Measurements from ENCODE around the gene TBCK. TPM values are rescaled to one million over a fixed set of nuclear protein-coding genes. Genes with fewer than 3 reads are reported as not detected.

Gene TBCK
- total RNA-seq, 2 donors from 2014 or later: 28.8 to 40.0 TPM

DNA sequence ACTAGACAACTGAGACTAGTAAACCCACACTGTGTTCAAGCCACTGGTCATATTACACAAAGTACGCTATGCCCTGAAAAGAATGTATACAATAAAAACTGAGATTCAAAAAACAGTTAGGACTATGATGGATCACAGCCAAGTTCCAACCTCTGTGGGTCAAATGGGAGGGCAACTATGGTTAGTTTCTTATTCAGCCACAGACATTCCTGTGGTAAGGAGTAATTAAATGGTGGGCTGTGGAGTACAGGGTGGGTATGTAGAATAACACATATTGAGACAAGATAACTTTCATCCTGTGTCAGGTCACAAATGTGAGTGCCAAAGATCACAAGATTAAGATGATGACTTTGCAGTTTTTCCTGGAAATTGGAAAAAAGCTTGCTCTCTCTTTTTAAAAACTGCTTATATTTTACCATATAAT lies 253.5 kb downstream of the TBCK start:
- no peak overlapping the region for H3K27ac Mint-ChIP-seq
- no peaks in the 10 kb centered on the region for H3K27me3 Mint-ChIP-seq
- no peak for ATAC-seq (replicated peaks)
- H3K4me1 Mint-ChIP-seq: no peaks in the 10 kb centered on the region
- H3K9me3 Mint-ChIP-seq: no peaks in the 10 kb centered on the region
- no peaks in the 10 kb centered on the region for H3K36me3 Mint-ChIP-seq (ENCODE audit: low read depth)
- no peak overlapping the region for H3K4me3 Mint-ChIP-seq

DNA sequence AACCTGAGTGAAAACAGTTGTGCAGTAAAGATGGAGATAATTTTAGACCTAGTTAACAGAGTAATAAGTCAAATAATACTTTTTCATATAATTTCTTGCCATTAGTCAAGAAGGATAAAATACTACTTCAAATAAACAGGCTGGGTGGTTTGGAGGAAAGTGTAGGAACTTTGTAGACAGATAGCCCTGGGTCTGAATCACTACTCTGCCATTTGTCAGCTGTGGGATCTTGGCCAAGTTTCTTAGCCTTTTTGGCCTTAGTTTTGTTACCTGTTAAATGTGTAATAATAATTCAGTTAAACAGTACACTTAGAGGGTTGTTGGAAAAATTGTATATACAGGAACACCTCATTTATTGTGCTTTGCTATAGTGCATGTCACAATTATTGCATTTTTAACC lies 257.1 kb downstream of the TBCK start:
- Mint-ChIP-seq H3K4me1 (no peaks in the 10 kb centered on the region), H3K4me3 (no peak overlapping the region), H3K27me3 (no peaks in the 10 kb centered on the region), H3K36me3 (ENCODE audit: low read depth) (no peaks in the 10 kb centered on the region), H3K9me3 (no peaks in the 10 kb centered on the region), H3K27ac (no peak overlapping the region)
- no peak for ATAC-seq (replicated peaks)

DNA sequence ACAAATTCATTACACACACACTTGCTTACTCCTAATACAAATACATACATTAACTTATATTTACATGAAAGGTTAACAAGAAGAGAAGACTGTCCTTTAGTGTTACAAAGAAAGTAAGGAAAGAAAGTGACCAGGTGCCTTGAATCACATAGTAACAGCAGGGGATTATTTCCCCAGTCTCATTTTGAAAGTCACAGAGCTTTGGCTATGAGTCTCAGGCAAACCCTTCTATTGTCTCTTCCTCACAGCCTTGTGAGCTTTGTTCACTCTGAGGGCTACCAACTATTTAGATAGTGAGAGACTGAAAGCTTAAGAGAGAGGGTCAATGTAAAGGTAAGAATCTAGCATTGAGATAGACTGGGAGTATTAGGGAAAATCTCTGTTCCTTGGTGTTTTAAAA lies 259.1 kb downstream of the TBCK start:
- no peaks in the 10 kb centered on the region for H3K4me1 Mint-ChIP-seq
- H3K9me3 Mint-ChIP-seq: no peaks in the 10 kb centered on the region
- no peaks in the 10 kb centered on the region for H3K36me3 Mint-ChIP-seq (ENCODE audit: low read depth)
- no peak for ATAC-seq (replicated peaks)
- no peak overlapping the region for H3K4me3 Mint-ChIP-seq
- H3K27ac Mint-ChIP-seq: no peak overlapping the region
- H3K27me3 Mint-ChIP-seq: no peaks in the 10 kb centered on the region

DNA sequence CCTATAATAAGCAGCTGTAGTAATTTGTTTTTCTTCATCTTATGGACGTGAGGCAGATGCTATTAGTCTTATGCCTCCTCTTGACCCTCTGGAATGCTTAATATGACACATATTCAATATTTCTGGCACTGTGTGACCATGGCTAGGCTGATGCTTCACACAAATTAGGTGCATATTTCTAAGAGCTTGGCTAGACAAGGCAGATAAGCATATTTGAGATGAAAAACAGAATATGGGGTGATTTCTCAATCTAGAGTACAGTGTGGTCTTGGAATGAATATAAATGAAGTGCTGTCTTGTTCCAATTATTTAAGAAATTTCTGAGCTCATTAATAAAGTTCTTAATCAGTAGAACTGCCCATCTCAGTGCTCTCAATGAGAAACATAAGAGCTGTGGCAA lies 264.5 kb downstream of the TBCK start:
- no peak overlapping the region for H3K4me3 Mint-ChIP-seq
- H3K9me3 Mint-ChIP-seq: no peaks in the 10 kb centered on the region
- H3K27me3 Mint-ChIP-seq: no peaks in the 10 kb centered on the region
- H3K27ac Mint-ChIP-seq: no peak overlapping the region
- H3K36me3 Mint-ChIP-seq (ENCODE audit: low read depth): peaks cover 15% of the 10 kb centered on the region
- H3K4me1 Mint-ChIP-seq: no peaks in the 10 kb centered on the region
- no peak for ATAC-seq (replicated peaks)

DNA sequence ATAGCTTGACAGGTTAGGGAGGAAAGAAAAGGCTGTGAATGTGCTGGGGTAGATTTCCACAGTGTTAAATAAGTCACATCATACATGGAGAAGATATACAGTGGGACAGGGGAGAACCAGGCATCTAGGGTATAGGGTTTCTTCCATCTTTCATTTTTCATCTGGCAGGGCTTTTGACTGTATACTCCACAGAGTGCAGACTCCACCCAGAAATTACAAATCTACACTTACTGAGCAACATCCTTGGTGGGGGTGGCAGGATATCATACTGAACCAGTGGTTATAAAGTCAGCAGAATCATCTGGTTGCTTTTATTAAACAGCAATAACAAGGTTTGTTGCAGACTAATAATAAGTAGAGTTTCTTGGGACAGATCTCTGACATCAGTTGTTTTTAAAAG lies 266.5 kb downstream of the TBCK start:
- no peaks in the 10 kb centered on the region for H3K9me3 Mint-ChIP-seq
- no peak overlapping the region for H3K27ac Mint-ChIP-seq
- no peaks in the 10 kb centered on the region for H3K27me3 Mint-ChIP-seq
- no peak for ATAC-seq (replicated peaks)
- H3K4me1 Mint-ChIP-seq: no peaks in the 10 kb centered on the region
- H3K4me3 Mint-ChIP-seq: no peak overlapping the region
- peaks cover 27% of the 10 kb centered on the region for H3K36me3 Mint-ChIP-seq (ENCODE audit: low read depth)

DNA sequence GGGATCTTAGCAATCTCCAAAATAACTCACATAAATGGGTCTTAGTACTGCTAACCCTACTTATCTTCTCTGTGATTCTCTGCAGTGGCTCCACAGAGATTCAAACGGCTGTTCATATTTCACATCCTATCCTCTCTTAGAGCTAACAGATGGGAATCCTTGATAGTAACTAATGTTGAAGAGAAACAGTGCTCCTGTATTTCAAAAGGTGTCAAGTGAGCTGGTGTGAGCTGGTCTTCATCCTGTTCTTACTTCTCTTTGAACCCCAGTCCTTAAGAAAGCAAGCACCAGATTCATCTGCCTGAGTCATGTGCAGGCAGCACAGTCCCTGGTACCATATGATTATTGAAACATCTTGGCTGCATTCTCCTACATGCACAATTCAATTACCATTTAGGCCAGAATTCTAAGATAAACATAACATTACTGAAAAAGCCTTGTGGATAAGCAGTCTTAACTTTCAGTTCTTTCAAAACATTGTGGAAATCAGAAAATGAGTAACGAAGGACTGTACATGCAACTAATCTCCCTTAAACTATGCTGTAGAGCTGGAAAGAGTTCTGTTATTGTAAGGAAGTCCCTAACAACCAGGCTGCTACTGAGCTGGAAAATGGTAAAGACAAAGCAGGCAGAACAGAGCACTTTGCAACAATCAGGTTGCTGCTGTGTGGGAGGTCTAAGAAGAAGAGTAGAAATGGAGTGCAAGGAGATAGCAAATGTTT lies 267.6 kb downstream of the TBCK start:
- H3K27ac Mint-ChIP-seq: no peak overlapping the region
- peaks cover 27% of the 10 kb centered on the region for H3K36me3 Mint-ChIP-seq (ENCODE audit: low read depth)
- H3K9me3 Mint-ChIP-seq: no peaks in the 10 kb centered on the region
- H3K4me3 Mint-ChIP-seq: no peak overlapping the region
- H3K4me1 Mint-ChIP-seq: no peaks in the 10 kb centered on the region
- H3K27me3 Mint-ChIP-seq: no peaks in the 10 kb centered on the region
- no peak for ATAC-seq (replicated peaks)

DNA sequence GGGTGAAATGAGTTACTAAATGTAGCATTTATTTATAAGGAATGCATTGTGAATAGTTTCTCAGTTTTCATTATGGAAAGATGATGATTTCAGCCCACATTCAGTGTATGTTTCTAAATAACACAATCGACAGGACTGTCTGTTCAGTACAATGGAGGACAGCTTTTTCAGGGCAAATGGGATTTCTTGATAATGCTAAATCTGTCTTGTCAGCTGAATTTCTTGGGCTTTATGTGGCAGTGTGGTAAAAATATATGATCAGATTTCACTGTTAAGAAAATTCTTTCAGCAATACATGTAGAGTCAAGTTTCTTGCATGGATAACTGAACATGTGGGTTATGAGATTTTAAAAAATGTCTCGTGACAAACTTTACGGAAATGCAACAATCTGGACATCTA lies 269.9 kb downstream of the TBCK start:
- no peak overlapping the region for H3K27ac Mint-ChIP-seq
- no peak for ATAC-seq (replicated peaks)

DNA sequence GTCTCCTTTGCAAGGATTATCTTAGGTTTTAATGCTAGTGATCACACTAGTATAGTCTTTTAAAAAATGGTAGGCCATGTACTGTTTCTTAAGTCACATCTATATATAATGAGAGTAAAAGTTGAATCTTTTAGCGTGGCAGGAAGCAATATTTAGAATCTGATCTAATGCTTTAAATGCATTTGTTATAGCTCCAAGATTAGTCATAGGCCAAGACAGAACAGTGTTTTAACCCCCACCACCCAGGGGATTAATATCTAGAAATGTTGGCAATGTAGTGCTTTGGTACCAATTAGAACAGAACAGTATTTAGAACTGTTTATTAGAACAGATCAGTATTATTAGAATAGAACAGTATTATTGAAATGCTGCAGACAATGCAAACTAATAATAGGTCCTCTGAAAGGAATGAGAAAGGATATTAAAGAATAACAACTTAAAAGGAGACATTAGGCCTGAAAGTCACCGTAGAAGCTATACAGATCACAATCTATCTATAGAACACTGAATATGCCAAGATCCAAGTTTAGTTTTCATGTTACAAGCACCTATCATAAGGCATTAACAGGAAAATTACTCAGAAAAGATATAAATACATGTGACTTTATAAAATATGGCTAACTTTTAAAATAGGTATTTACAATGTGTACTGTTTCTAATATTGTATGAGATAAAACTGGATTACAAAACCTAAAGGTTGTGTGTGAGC lies 274.6 kb downstream of the TBCK start:
- Mint-ChIP-seq H3K4me3 (no peak overlapping the region), H3K9me3 (no peaks in the 10 kb centered on the region), H3K4me1 (no peaks in the 10 kb centered on the region), H3K27me3 (no peaks in the 10 kb centered on the region), H3K27ac (no peak overlapping the region), H3K36me3 (ENCODE audit: low read depth) (peaks cover 12% of the 10 kb centered on the region)
- no peak for ATAC-seq (replicated peaks)

More for the DNA sequence above, 269.9 kb downstream of the TBCK start:
- peaks cover 27% of the 10 kb centered on the region for H3K36me3 Mint-ChIP-seq (ENCODE audit: low read depth)
- H3K9me3 Mint-ChIP-seq: no peaks in the 10 kb centered on the region
- H3K4me1 Mint-ChIP-seq: no peaks in the 10 kb centered on the region
- H3K27me3 Mint-ChIP-seq: no peaks in the 10 kb centered on the region
- H3K4me3 Mint-ChIP-seq: no peak overlapping the region

DNA sequence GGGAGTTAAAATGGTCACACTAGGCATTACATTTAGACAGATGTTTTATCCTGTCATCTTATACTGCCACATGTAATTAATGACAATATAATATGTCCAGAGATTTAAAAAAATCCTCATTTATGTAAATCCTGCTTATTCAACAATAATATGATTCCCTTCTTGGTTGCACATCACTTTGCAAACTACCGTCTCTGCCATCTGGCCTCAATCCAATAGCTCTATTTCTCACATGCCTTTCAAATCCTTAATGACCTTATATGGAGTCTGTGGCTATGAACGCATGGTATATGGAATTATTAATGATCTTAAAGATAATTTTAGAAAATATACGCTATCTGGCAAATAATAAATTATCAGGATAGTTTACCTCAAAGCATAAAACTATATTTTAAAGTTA lies 276.2 kb downstream of the TBCK start:
- no peaks in the 10 kb centered on the region for H3K4me1 Mint-ChIP-seq
- no peak for ATAC-seq (replicated peaks)
- no peak overlapping the region for H3K27ac Mint-ChIP-seq

DNA sequence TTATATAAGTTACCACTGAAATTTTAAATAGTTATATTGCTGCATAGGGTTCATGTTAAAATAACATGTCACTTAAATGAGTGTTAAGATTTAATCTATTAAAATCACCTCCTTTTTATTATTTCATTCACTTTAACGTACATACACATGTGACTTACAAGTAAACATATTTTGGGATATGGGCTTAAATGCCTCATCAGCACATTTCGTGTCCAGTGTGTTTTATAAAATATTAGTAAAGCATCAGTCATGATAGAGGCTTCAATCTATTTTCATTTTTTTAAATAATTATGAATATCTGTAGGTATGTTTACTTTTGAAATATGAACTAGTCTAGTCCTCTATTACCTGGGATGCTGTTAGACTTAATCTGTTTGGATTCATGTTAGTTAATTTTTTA lies 277.1 kb downstream of the TBCK start:
- Mint-ChIP-seq H3K4me1 (no peaks in the 10 kb centered on the region), H3K27me3 (no peaks in the 10 kb centered on the region), H3K36me3 (ENCODE audit: low read depth) (no peaks in the 10 kb centered on the region), H3K9me3 (no peaks in the 10 kb centered on the region), H3K4me3 (no peak overlapping the region), H3K27ac (no peak overlapping the region)
- ATAC-seq (replicated peaks): no peak

More for the DNA sequence above, 276.2 kb downstream of the TBCK start:
- Mint-ChIP-seq H3K36me3 (ENCODE audit: low read depth) (no peaks in the 10 kb centered on the region), H3K27me3 (no peaks in the 10 kb centered on the region), H3K4me3 (no peak overlapping the region), H3K9me3 (no peaks in the 10 kb centered on the region)

DNA sequence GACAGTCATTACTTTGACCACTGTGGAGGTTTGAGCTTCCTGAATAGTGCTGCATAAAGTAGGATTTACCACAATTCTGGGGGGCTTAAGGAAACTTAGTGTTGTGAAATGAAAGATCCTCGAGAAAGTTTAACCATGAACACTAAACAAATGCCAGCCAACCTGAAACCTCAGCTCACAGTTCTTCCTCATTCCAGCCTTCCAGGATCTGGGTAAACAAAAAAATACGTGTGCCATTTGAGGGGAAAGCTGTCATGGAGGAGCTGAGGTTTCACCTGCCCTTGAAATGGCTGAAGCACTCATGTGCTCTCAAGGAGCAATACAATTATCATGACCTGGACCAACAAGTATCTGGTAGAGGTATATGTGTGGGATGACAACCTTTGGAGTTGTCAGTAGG lies 278.0 kb downstream of the TBCK start:
- Mint-ChIP-seq H3K4me3 (no peak overlapping the region), H3K27me3 (no peaks in the 10 kb centered on the region), H3K36me3 (ENCODE audit: low read depth) (no peaks in the 10 kb centered on the region), H3K27ac (no peak overlapping the region), H3K4me1 (no peaks in the 10 kb centered on the region), H3K9me3 (no peaks in the 10 kb centered on the region)
- ATAC-seq (replicated peaks): no peak

DNA sequence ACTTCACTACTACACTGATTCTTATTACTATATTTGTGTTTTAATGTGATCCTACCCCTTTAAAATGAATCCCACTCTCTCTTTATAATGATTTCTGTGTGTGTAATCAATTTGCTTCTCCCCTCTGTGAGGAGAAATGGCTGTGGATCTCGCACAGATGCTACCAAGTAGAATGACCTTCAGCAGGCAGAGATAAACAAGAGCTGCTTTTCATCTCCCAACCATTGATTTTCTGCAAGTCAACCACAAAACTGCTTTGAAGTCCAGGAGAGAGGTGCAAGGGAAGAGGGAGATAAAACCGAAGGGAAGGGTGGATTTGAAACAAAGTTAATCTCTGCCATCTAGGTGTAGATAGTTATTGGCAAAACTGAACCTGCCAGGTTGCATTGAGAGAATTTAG lies 279.2 kb downstream of the TBCK start:
- Mint-ChIP-seq H3K27me3 (no peaks in the 10 kb centered on the region), H3K36me3 (ENCODE audit: low read depth) (no peaks in the 10 kb centered on the region), H3K27ac (no peak overlapping the region), H3K4me3 (no peak overlapping the region), H3K9me3 (no peaks in the 10 kb centered on the region), H3K4me1 (no peaks in the 10 kb centered on the region)
- ATAC-seq (replicated peaks): no peak

DNA sequence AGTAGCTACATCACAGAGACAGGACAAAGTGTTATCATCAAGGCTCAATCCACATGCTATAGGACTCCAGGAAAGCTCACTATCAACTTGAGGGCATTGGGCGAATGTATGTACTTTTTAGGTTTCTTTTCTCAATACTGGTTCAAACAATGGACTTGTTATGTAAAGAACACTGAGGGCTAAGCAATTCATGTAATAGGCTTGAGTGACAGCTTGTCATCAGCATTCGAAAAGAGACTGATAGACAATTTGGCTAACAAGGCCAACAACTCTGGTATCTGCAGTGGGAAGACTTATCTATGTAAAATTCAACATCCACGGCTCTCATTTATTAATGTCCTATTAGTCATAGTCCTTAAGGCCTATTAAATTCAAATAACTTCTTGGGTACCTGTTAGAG lies 279.7 kb downstream of the TBCK start:
- Mint-ChIP-seq H3K4me1 (no peaks in the 10 kb centered on the region), H3K27me3 (no peaks in the 10 kb centered on the region), H3K27ac (no peak overlapping the region), H3K4me3 (no peak overlapping the region), H3K36me3 (ENCODE audit: low read depth) (no peaks in the 10 kb centered on the region), H3K9me3 (no peaks in the 10 kb centered on the region)
- no peak for ATAC-seq (replicated peaks)

DNA sequence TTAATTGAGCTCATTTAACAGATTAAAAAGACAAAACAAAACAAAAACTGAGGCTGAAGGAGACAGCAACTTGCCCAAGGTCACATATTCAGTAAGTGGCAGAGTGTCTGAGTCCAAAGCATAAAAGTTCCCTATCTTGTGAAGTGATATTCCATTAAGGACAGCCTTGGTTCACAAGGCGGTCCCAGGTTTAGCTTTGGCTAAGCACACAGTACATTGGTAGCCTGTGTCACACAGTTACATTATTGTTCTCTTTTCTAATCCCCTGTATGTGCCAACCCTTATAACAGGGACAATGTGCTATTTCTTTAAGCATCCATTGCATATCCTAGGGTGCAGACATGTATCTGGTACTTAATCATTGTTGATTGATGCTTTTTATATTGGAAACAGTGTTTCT lies 280.8 kb downstream of the TBCK start:
- no peak overlapping the region for H3K27ac Mint-ChIP-seq
- H3K4me1 Mint-ChIP-seq: no peaks in the 10 kb centered on the region
- no peaks in the 10 kb centered on the region for H3K36me3 Mint-ChIP-seq (ENCODE audit: low read depth)
- no peak for ATAC-seq (replicated peaks)
- peaks cover 1% of the 10 kb centered on the region for H3K27me3 Mint-ChIP-seq
- H3K9me3 Mint-ChIP-seq: peaks cover 2% of the 10 kb centered on the region
- no peak overlapping the region for H3K4me3 Mint-ChIP-seq

DNA sequence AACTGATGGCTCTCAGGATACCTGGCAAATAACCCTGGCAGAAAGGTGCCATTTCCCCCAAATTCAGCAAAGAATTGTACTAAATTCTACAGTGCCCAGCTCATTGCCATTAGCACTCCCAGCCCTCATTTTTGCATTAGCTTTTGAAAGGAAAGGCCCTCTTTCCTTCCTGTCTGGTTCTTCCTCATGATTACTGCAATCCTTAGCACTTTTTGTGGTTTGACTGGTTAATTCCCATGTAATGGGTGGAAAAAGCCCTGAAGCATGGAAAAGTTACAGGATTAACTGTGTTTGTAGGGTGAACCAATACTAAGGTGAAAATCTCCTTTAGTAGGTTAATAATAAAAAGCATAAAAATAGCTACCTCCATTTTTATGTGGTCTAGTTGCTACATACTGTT lies 281.3 kb downstream of the TBCK start:
- peaks cover 6% of the 10 kb centered on the region for H3K9me3 Mint-ChIP-seq
- no peaks in the 10 kb centered on the region for H3K36me3 Mint-ChIP-seq (ENCODE audit: low read depth)
- no peaks in the 10 kb centered on the region for H3K4me1 Mint-ChIP-seq
- H3K27me3 Mint-ChIP-seq: peaks cover 6% of the 10 kb centered on the region
- H3K27ac Mint-ChIP-seq: no peak overlapping the region
- ATAC-seq (replicated peaks): no peak
- no peak overlapping the region for H3K4me3 Mint-ChIP-seq

Data from activated T-helper 17 cell treated with anti-CD3 and anti-CD28 coated beads, Interleukin-2, amount 50 U/mL, for 72 hours (primary cell).